ENCODE measurements around the gene ASB2. TPM values are rescaled to one million over a fixed set of nuclear protein-coding genes. Genes with fewer than 3 reads are reported as not detected.

Gene ASB2
- total RNA-seq, 1 donor from 2014 or later = 1.00 TPM

DNA sequence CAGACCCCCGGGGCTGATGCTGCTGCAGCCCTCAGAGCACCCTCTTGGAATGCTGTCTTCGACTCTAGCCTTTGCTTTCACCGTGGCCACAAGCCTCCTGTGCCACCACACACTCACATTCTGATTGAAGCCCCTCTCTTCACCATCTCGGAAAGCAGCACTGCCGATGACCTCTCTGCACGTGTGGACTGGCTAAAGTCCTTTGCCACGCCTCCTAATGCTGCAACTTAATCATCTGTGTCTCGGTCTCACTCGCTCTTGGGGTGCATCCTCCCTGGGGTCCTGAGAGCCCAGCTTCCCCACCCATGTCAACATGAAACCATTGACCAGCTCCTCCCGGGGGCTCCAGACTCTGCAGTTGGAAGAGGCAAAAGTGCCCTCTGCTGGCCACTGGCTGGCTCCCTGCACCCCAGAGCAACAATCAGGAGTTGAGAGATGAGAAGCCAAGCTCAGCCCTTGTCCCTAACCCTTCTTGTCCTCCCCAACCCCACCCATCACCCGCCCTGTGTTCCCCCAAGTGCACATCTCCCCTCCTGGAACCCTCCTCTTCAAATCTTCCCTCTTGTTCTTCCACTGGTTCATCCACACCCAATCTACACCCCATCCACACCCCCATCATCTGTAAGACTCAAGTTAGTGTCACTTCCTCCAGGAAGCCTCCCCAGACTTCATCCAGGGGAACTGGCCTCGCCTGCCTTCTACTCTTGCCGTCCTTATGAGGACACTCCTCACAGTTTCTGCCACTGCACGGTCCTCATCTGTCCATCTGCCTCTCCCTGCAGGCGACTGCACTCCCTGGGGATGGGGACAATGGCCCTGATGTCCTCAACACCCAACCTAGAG is 72.8 kb downstream of the ASB2 start:
- no peak for ATAC-seq

GRCh38 chr14:93902619-93903307 is 73.6 kb downstream of the ASB2 start:
- ATAC-seq = peak; percentile 11

DNA sequence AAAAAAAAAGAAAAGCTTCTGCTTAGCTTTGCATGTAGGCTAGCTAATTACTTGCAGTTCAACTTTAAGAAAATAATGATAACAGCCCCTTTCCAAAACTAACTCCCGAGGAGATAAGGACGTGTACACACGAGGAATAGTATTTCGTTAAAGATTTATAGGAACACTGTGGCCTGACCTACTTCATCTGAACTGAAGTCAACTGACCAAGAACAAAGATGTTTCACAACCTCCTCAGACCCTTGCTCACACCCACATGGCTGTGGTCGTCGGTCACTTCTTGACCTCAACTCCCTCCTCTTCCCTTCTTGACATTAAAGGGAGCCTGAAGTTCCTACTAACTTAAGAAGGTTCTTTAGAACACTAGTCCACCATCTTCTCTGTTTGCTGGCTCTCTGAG is 74.6 kb downstream of the ASB2 start:
- ATAC-seq = no peak

DNA sequence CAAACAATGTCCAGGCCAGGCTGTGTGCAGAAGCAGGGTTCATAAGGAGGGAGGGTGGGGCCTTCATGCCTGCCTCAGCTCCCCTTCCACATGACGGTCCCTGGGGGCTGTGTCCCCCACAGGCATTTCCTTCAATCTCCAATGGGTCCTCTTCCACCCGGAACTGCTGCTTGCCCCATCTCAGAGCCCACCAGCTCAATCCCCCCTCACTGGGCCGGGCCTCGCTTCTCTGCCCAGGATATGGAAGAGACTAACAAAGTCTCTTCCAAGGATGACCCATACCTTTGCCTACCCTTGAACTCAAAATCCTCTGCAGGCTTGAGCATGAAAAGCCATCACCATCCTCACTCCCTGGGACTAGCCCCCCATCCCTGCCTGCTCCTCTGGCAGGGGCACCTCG is 77.6 kb downstream of the ASB2 start:
- no peak for ATAC-seq

GRCh38 chr14:93898081-93898611 is 78.2 kb downstream of the ASB2 start:
- ATAC-seq = no peak

DNA sequence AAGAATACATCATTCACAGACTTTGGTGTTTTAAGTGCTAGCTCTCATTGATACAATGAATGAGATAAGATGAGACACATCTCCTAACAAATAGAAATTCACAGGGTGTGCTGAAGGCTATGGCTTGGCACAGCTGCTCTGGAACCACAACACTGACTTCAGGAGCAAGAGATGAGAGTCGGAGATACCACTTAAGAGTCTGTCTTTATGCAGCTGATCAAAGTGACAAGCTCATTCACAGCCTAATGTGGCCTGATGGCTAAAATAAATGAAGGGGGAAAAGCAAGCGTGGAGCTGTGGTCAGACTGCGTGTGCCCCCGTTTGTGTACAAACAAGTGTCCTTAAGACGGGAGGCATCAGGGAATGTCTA is 78.9 kb downstream of the ASB2 start:
- ATAC-seq = no peak

GRCh38 chr14:93895023-93895604 is 81.3 kb downstream of the ASB2 start:
- no peak for ATAC-seq

DNA sequence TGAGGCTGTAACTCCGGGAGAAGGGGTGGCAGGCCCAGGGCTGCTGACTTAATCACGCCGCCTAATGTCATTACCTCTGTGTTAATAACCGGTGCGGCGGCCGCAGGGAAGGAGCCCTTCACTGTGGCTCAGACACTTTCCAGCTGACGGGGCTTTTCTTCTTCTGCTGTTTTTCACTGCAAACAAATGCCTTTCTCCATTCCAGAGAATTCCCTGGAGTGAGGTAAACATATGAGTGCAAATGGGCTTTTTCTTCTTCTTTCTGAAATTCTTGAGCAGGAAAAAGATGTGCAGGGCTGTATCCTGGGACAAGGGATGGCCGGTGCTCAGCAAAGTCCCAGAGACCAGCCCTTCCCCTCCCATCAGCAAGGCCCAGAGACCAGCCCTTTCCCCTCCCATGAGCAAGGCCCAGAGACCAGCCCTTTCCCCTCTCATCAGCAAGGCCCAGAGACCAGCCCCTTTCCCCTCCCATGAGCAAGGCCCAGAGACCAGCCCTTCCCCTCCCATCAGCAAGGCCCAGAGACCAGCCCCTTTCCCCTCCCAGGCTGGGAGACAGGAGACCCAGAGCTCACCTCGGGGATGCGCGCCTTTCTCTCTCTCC is 82.6 kb downstream of the ASB2 start:
- no peak for ATAC-seq

GRCh38 chr14:93892923-93893558 is 83.3 kb downstream of the ASB2 start:
- peak; percentile 65 for ATAC-seq

GRCh38 chr14:93892505-93892839 is 83.9 kb downstream of the ASB2 start:
- no peak for ATAC-seq

DNA sequence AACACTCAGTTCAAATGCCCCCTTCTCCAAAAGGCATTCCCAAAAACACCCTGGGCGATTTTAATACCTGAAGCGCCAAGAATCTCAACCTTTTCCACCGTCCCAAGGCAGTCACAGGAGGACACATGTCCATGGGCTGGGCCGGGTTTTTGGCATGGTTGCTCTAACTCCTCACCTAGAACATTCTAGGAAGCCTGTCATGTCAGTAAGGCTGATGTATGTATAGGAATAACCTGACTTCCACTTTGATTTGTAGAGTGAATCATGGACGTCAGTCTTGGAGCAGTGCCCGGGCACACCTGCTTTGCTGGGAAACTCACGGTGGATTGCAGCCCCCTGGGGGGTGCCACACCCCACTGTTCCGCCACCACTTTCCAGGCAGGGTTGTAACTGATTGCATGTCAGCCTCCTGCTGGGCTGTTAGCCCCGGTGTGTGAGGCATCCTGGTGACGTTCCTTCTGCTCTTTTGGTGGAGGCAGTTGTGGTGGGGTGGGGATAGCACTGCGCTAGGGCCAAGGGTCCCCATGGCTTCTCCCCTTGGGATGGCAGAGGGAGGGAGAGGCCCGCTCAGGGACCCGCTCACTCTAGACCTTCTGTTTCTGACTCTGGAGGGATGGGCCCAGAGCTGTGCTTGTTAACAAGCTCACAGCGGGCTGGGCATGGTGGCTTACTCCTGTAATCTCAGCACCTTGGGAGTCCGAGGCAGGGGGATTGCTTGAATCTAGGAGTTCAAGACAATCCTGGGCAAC is 84.4 kb downstream of the ASB2 start:
- peak; percentile 53 for ATAC-seq

GRCh38 chr14:93889739-93890483 is 86.5 kb downstream of the ASB2 start:
- ATAC-seq = no peak

GRCh38 chr14:93888995-93889394 is 87.4 kb downstream of the ASB2 start:
- no peak for ATAC-seq

GRCh38 chr14:93884950-93885349 is 91.4 kb downstream of the ASB2 start:
- ATAC-seq = no peak

Other genes starting within 250 kb of the ASB2 start
- gene PRIMA1, start 188.1 kb downstream of the ASB2 start, total RNA-seq = 1.8 TPM
- gene FAM181A, start 49.2 kb downstream of the ASB2 start, total RNA-seq = not detected
- gene CCDC197, start 20.7 kb upstream of the ASB2 start, total RNA-seq = not detected
- 5.5 TPM for gene OTUB2, start 49.8 kb upstream of the ASB2 start, total RNA-seq
- gene DDX24, start 104.6 kb upstream of the ASB2 start, total RNA-seq = 67.3 TPM
- 18.1 TPM for gene IFI27L1, start 104.7 kb upstream of the ASB2 start, total RNA-seq
- gene IFI27, start 134.2 kb upstream of the ASB2 start, total RNA-seq = 70.2 TPM
- gene IFI27L2, start 153.0 kb upstream of the ASB2 start, total RNA-seq = 30.8 TPM
- gene PPP4R4, start 197.8 kb upstream of the ASB2 start, total RNA-seq = 0.04 TPM

Data from esophagus mucosa (tissue), 1 donor.